ENCODE measurements around the gene RASGRP4. TPM values are rescaled to one million over a fixed set of nuclear protein-coding genes. Genes with fewer than 3 reads are reported as not detected.
"Not testable (repeated sequence)": the region's sequence is repeated elsewhere in the genome, so short reads cannot be mapped to it uniquely, and the experiment has no call there.

The RASGRP4 gene
- polyA plus RNA-seq, 4 donors = 0.75 to 1.8 (median 0.99) TPM

- no peak for DNase-seq (ENCODE audit: low read depth in 4 of 4, low spot score in 3 of 4)
Measured at GRCh38 chr19:38451036-38451435, 25.0 kb upstream of the RASGRP4 start.

- no peak for DNase-seq (ENCODE audit: low read depth in 4 of 4, low spot score in 3 of 4)
Measured at GRCh38 chr19:38449518-38449917, 23.5 kb upstream of the RASGRP4 start.

- no peak for DNase-seq (ENCODE audit: low read depth in 4 of 4, low spot score in 3 of 4)
Measured at GRCh38 chr19:38448225-38448624, 22.2 kb upstream of the RASGRP4 start.

GRCh38 chr19:38445362-38445761 is 19.3 kb upstream of the RASGRP4 start:
- no peak for DNase-seq (ENCODE audit: low read depth in 4 of 4, low spot score in 3 of 4)

GRCh38 chr19:38444026-38444425 is 18.0 kb upstream of the RASGRP4 start:
- DNase-seq (ENCODE audit: low read depth in 4 of 4, low spot score in 3 of 4) = no peak

GRCh38 chr19:38443458-38443999 is 17.5 kb upstream of the RASGRP4 start:
- no peak for DNase-seq (ENCODE audit: low read depth in 4 of 4, low spot score in 3 of 4)

- no peak for DNase-seq (ENCODE audit: low read depth in 4 of 4, low spot score in 3 of 4)
Measured at GRCh38 chr19:38442736-38443135, 16.7 kb upstream of the RASGRP4 start.

GRCh38 chr19:38441657-38442348 is 15.8 kb upstream of the RASGRP4 start:
- DNase-seq (ENCODE audit: low read depth in 4 of 4, low spot score in 3 of 4) = no peak

GRCh38 chr19:38440592-38440991 is 14.6 kb upstream of the RASGRP4 start:
- DNase-seq (ENCODE audit: low read depth in 4 of 4, low spot score in 3 of 4) = no peak

- DNase-seq (ENCODE audit: low read depth in 4 of 4, low spot score in 3 of 4) = no peak
Measured at GRCh38 chr19:38437917-38438316, 11.9 kb upstream of the RASGRP4 start.

- no peak for DNase-seq (ENCODE audit: low read depth in 4 of 4, low spot score in 3 of 4)
Measured at GRCh38 chr19:38437295-38437694, 11.3 kb upstream of the RASGRP4 start.

- peak in 2 of 4 donors; percentile 26 to 36 for DNase-seq (ENCODE audit: low read depth in 4 of 4, low spot score in 3 of 4)
Measured at GRCh38 chr19:38434549-38435051, 8.6 kb upstream of the RASGRP4 start.

GRCh38 chr19:38433268-38433733 is 7.3 kb upstream of the RASGRP4 start, which contains the start of gene RYR1:
Gene RYR1 (plus strand): TSS chr19:38433691. CDS start chr19:38433830, 139 bp downstream.
- DNase-seq (ENCODE audit: low read depth in 4 of 4, low spot score in 3 of 4) = no peak

- DNase-seq (ENCODE audit: low read depth in 4 of 4, low spot score in 3 of 4) = no peak
Measured at GRCh38 chr19:38430931-38431330, 4.9 kb upstream of the RASGRP4 start.

- DNase-seq (ENCODE audit: low read depth in 4 of 4, low spot score in 3 of 4) = no peak
Measured at GRCh38 chr19:38429811-38430156, 3.8 kb upstream of the RASGRP4 start.

GRCh38 chr19:38429055-38429810 is 3.2 kb upstream of the RASGRP4 start:
- DNase-seq (ENCODE audit: low read depth in 4 of 4, low spot score in 3 of 4) = no peak

GRCh38 chr19:38427035-38427677 is 1.1 kb upstream of the RASGRP4 start:
- DNase-seq (ENCODE audit: low read depth in 4 of 4, low spot score in 3 of 4) = not testable (repeated sequence)

- no peak for DNase-seq (ENCODE audit: low read depth in 4 of 4, low spot score in 3 of 4)
Measured at GRCh38 chr19:38425222-38425809, 703 bp downstream of the RASGRP4 start.

GRCh38 chr19:38424272-38424671 is 1.7 kb downstream of the RASGRP4 start:
- DNase-seq (ENCODE audit: low read depth in 4 of 4, low spot score in 3 of 4) = no peak

- DNase-seq (ENCODE audit: low read depth in 4 of 4, low spot score in 3 of 4) = no peak
Measured at GRCh38 chr19:38422438-38422837, 3.6 kb downstream of the RASGRP4 start.

- no peak for DNase-seq (ENCODE audit: low read depth in 4 of 4, low spot score in 3 of 4)
Measured at GRCh38 chr19:38421856-38422255, 4.2 kb downstream of the RASGRP4 start.
